ENCODE measurements around the gene MAPK11. TPM values are rescaled to one million over a fixed set of nuclear protein-coding genes. Genes with fewer than 3 reads are reported as not detected.

MAPK11 gene
- total and polyA plus RNA-seq, 9 of the 15 experiments (the other 6 are each of a cell fraction or from before 2014, with no cell fraction given) = 0.06 to 14.6 (median 5.3) TPM

DNA sequence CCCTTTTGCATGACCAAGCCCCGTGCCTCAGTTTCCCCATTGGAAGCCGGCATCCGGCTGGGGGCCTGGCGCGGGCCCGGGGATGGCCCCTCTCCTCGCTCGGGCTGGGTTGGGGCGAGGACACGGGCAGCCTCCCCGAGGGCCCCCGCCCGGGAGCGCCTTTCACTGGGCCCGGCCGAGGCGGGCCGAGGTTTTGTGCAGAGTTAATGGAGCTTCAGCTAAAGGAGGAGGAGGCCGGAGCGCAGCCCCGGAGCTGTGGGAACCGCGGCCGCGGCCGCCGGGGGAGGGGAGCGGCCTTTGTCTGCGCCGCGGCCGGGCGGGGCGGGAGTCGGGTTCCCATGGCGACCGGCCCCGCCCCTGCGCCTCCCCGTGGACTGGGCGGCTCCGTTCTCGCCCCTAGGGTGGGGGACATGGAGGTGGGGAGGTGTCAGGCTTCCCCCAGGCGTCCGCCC is 1.4 kb upstream of the MAPK11 start (continued):
- TF ChIP-seq, protein P1, sequence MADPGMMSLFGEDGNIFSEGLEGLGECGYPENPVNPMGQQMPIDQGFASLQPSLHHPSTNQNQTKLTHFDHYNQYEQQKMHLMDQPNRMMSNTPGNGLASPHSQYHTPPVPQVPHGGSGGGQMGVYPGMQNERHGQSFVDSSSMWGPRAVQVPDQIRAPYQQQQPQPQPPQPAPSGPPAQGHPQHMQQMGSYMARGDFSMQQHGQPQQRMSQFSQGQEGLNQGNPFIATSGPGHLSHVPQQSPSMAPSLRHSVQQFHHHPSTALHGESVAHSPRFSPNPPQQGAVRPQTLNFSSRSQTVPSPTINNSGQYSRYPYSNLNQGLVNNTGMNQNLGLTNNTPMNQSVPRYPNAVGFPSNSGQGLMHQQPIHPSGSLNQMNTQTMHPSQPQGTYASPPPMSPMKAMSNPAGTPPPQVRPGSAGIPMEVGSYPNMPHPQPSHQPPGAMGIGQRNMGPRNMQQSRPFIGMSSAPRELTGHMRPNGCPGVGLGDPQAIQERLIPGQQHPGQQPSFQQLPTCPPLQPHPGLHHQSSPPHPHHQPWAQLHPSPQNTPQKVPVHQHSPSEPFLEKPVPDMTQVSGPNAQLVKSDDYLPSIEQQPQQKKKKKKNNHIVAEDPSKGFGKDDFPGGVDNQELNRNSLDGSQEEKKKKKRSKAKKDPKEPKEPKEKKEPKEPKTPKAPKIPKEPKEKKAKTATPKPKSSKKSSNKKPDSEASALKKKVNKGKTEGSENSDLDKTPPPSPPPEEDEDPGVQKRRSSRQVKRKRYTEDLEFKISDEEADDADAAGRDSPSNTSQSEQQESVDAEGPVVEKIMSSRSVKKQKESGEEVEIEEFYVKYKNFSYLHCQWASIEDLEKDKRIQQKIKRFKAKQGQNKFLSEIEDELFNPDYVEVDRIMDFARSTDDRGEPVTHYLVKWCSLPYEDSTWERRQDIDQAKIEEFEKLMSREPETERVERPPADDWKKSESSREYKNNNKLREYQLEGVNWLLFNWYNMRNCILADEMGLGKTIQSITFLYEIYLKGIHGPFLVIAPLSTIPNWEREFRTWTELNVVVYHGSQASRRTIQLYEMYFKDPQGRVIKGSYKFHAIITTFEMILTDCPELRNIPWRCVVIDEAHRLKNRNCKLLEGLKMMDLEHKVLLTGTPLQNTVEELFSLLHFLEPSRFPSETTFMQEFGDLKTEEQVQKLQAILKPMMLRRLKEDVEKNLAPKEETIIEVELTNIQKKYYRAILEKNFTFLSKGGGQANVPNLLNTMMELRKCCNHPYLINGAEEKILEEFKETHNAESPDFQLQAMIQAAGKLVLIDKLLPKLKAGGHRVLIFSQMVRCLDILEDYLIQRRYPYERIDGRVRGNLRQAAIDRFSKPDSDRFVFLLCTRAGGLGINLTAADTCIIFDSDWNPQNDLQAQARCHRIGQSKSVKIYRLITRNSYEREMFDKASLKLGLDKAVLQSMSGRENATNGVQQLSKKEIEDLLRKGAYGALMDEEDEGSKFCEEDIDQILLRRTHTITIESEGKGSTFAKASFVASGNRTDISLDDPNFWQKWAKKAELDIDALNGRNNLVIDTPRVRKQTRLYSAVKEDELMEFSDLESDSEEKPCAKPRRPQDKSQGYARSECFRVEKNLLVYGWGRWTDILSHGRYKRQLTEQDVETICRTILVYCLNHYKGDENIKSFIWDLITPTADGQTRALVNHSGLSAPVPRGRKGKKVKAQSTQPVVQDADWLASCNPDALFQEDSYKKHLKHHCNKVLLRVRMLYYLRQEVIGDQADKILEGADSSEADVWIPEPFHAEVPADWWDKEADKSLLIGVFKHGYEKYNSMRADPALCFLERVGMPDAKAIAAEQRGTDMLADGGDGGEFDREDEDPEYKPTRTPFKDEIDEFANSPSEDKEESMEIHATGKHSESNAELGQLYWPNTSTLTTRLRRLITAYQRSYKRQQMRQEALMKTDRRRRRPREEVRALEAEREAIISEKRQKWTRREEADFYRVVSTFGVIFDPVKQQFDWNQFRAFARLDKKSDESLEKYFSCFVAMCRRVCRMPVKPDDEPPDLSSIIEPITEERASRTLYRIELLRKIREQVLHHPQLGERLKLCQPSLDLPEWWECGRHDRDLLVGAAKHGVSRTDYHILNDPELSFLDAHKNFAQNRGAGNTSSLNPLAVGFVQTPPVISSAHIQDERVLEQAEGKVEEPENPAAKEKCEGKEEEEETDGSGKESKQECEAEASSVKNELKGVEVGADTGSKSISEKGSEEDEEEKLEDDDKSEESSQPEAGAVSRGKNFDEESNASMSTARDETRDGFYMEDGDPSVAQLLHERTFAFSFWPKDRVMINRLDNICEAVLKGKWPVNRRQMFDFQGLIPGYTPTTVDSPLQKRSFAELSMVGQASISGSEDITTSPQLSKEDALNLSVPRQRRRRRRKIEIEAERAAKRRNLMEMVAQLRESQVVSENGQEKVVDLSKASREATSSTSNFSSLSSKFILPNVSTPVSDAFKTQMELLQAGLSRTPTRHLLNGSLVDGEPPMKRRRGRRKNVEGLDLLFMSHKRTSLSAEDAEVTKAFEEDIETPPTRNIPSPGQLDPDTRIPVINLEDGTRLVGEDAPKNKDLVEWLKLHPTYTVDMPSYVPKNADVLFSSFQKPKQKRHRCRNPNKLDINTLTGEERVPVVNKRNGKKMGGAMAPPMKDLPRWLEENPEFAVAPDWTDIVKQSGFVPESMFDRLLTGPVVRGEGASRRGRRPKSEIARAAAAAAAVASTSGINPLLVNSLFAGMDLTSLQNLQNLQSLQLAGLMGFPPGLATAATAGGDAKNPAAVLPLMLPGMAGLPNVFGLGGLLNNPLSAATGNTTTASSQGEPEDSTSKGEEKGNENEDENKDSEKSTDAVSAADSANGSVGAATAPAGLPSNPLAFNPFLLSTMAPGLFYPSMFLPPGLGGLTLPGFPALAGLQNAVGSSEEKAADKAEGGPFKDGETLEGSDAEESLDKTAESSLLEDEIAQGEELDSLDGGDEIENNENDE (IDR thresholded peaks at IDR 0.05; ENCODE audit: low read depth, low read length) = no peak
- TF ChIP-seq POLR3G (IDR thresholded peaks at IDR 0.05; ENCODE audit: extremely low read depth, insufficient read length, insufficient replicate concordance) (no peak), HOXB6 (CRISPR knock-in tag; IDR thresholded peaks at IDR 0.05; ENCODE audit: borderline replicate concordance) (no peak), KLF1 (tag; IDR thresholded peaks at IDR 0.05) (peak; percentile 91)
- TF ChIP-seq, protein P2, sequence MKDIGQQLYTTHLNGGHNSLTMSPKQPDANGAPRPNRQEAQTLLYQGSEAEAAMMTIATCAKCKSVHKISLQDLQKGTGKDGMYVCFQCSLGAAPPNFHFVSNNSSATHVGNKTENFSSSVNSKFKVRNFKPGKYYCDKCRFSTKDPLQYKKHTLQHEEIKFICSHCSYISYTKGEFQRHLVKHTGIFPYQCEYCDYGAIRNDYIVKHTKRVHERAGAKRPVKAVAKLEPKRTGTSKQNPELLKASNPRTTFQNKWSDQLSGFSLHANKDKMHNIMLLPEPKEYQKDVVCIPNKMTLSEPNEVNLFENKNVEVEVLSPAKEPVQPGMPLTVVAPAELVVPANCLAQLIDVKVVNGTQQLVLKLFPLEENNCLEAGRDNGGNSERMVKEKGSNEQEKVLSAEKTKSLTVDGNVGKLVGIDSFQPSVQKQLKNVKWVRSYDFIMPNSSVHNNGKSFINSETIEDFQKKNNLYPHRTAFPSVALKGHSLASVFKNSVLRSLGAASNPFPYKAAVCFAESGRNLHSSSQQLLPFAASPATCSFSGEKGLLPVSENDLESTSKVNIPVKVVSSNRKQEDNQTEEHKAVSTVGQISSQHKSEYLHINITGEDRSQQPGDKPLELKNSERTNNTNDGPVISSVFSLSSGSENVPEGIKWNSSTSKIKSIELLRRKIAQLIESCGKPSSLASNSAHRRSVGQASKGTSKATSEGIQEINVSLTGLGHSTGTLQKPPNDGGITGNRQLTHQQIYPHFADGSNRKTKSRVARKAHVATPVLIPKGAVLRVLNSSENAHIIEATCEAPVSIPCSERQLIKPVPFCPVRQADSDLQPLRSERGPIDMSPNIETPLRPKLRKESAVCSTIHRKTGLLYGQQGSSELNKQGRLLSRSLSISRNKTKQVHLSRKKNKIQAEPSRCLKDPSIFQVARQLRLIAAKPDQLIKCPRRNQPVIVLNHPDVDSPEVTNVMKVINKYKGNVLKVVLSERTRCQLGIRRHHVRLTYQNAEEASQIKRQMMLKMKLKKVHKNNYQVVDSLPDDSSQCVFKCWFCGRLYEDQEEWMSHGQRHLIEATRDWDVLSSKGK (CRISPR knock-in tag; IDR thresholded peaks at IDR 0.05) = no peak
- TF ChIP-seq, protein P3, sequence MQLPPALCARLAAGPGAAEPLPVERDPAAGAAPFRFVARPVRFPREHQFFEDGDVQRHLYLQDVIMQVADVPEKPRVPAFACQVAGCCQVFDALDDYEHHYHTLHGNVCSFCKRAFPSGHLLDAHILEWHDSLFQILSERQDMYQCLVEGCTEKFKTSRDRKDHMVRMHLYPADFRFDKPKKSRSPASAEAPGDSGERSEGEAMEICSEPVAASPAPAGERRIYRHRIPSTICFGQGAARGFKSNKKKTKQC (CRISPR knock-in tag; IDR thresholded peaks at IDR 0.05) = no peak

Measured in K562 (cell line).